ENCODE data around the gene SERGEF. TPM values are rescaled to one million over a fixed set of nuclear protein-coding genes. Genes with fewer than 3 reads are reported as not detected.
"Not testable (repeated sequence)": the region's sequence is repeated elsewhere in the genome, so short reads cannot be mapped to it uniquely, and the experiment has no call there.

SERGEF gene
- total and polyA plus RNA-seq, 8 donors: 9.3 to 158 (median 73.5) TPM; not detected in 1

DNA sequence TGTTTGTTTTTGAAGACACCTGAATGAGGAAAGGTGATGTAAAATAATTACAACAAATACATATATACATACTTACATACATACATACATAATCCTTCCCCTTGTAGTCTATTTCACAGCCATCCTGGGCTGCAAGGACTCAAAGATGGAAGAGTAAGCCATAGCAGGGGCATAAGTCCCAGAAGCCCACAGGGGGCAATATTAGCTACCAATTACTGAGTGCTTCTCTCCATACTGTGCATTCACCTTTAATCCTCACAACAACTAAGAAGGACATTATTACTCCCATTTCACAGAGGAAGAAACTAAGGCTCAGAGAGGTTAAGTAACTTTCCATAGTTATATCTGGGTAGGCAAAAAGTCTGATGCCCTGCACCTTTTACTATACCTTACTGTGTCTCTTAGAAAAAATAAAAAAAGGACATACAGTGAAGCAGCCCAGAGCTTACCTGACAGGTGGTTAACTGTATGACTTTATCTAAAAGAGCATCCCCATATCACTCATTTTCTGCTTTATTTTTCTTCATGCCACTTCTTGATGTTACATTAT, 2.7 kb downstream of the SERGEF start:
- H3K4me3 ChIP-seq: no peak overlapping the region
- intact Hi-C loops (cut with DNase I; ENCODE audit: low total_unique reads): loop anchor here (10.0 kb wide), 1 partner anchor 95 kb away; the partner anchor contains the start of gene SAAL1
- TF ChIP-seq, protein P1, sequence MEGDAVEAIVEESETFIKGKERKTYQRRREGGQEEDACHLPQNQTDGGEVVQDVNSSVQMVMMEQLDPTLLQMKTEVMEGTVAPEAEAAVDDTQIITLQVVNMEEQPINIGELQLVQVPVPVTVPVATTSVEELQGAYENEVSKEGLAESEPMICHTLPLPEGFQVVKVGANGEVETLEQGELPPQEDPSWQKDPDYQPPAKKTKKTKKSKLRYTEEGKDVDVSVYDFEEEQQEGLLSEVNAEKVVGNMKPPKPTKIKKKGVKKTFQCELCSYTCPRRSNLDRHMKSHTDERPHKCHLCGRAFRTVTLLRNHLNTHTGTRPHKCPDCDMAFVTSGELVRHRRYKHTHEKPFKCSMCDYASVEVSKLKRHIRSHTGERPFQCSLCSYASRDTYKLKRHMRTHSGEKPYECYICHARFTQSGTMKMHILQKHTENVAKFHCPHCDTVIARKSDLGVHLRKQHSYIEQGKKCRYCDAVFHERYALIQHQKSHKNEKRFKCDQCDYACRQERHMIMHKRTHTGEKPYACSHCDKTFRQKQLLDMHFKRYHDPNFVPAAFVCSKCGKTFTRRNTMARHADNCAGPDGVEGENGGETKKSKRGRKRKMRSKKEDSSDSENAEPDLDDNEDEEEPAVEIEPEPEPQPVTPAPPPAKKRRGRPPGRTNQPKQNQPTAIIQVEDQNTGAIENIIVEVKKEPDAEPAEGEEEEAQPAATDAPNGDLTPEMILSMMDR (IDR thresholded peaks at IDR 0.05): no peak
- no peak for TF ChIP-seq POLR2A (IDR thresholded peaks at IDR 0.05)
- TF ChIP-seq POLR2AphosphoS5 (IDR thresholded peaks at IDR 0.05): no peak

DNA sequence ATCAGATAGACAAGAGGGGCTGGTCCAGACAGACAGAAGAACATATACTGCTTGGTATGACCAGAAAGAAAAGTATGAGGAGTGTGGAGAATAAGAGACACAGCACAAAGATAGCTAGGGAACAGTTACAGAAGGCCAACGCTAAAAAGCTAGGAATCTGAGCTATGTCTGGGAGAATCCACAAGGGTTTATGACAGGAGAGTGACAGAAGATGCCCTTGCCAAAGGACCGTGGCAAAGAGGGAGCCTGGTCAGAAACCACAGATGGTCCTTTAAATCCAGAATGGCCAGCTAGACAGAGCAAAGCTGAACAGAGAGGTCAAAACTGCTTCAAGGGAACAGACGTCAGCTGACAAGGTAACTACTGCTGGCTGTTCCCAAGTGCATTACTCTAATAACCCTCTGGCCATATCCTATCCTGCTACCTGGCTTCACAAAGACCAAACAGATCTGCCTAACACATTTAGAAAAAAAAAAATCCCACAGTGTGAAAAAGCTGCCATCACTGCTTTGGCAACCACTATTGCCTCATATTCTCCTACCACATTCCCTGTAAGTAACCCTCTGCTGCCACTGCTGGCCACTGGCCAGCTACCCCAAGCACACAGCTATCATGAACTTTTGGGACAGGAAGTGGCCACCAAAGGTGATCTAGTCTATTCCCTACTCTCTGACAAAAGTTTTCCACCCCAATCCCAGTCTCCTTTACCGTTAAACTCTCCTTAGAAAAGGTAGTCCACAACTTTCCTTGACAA, 7.3 kb downstream of the SERGEF start:
- TF ChIP-seq EP300 (IDR thresholded peaks at IDR 0.05): no peak
- TF ChIP-seq, protein P1 (IDR thresholded peaks at IDR 0.05): no peak
- TF ChIP-seq POLR2A (IDR thresholded peaks at IDR 0.05): no peak
- no peak for TF ChIP-seq POLR2AphosphoS5 (IDR thresholded peaks at IDR 0.05)
- Histone ChIP-seq H3K36me3 (peaks cover 14 to 73% (median 65%) of the 10 kb centered on the region in 4 donors), H3K27ac (no peak overlapping the region), H3K27me3 (no peaks in the 10 kb centered on the region), H3K4me3 (no peak overlapping the region), H3K4me1 (no peaks in the 10 kb centered on the region), H3K9me3 (no peaks in the 10 kb centered on the region)
- DNase-seq: no peak
- WGBS, 5 donors: 90 to 96% (median 95%) methylated on average over 4 of the region's 4 CpGs
- intact Hi-C loops (cut with DNase I; ENCODE audit: low total_unique reads): no loop called here

More for the DNA sequence above, 2.7 kb downstream of the SERGEF start:
- H3K36me3 ChIP-seq: peaks cover 7 to 27% (median 19%) of the 10 kb centered on the region in 4 donors
- no peaks in the 10 kb centered on the region for H3K27me3 ChIP-seq
- H3K4me1 ChIP-seq: peaks cover 0 to 18% (median 17%) of the 10 kb centered on the region in 4 donors
- H3K27ac ChIP-seq: no peak overlapping the region
- DNase-seq: no peak
- no peaks in the 10 kb centered on the region for H3K9me3 ChIP-seq

DNA sequence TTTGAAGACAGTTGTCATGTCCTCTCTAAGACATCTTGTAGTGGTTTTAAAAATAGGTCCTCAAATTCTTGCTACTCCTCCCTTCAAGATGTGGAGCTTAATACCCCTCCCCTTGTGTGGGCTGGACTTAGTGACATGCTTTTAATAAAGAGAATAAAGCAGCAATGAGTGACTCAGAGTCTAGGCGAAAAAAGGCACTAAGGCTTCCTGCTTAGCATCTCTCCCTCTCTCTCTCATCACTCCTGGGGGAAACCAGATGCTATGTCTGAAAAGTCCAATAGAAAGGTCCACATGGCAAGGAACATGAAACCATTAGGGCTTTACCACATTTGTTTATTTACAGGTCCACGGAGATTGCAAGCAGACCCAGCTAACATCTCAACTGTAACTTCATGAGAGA, 11.7 kb downstream of the SERGEF start:
- Histone ChIP-seq H3K36me3 (peaks cover 25 to 100% (median 94%) of the 10 kb centered on the region in 4 donors), H3K4me3 (no peak overlapping the region), H3K9me3 (no peaks in the 10 kb centered on the region), H3K27ac (no peak overlapping the region), H3K27me3 (no peaks in the 10 kb centered on the region), H3K4me1 (no peaks in the 10 kb centered on the region)
- intact Hi-C loops (cut with DNase I; ENCODE audit: low total_unique reads): no loop called here
- DNase-seq: no peak
- no peak for TF ChIP-seq POLR2AphosphoS5 (IDR thresholded peaks at IDR 0.05)
- TF ChIP-seq EP300 (IDR thresholded peaks at IDR 0.05): no peak
- TF ChIP-seq POLR2A (IDR thresholded peaks at IDR 0.05): no peak
- TF ChIP-seq, protein P1 (IDR thresholded peaks at IDR 0.05): no peak
- 61 to 82% (median 70%) methylated on average over 2 of the region's 2 CpGs for WGBS, 5 donors

DNA sequence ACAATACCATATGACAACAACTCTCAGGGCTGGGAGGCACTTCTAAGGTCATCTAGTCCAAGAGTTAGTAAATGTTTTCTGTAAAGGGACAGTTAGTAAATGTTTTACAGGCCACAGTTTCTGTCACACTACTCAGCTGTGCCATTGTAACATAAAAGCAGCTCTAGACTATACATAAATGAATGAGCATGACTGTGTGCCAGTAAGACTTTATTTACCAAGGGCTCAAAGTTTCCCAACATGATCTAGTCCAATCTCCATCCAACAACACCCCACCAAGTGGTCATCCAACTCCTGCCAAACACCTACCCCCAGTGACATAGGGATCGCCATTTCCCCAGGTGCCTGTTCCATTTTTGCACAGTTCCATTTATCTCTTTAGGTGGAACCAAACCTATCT, 12.1 kb downstream of the SERGEF start:
- Histone ChIP-seq H3K27me3 (no peaks in the 10 kb centered on the region), H3K4me3 (no peak overlapping the region), H3K9me3 (no peaks in the 10 kb centered on the region), H3K27ac (no peak overlapping the region), H3K4me1 (no peaks in the 10 kb centered on the region), H3K36me3 (peaks cover 22 to 100% (median 94%) of the 10 kb centered on the region in 4 donors)
- TF ChIP-seq EP300 (IDR thresholded peaks at IDR 0.05) (no peak), POLR2A (IDR thresholded peaks at IDR 0.05) (no peak), POLR2AphosphoS5 (IDR thresholded peaks at IDR 0.05) (no peak)
- TF ChIP-seq, protein P1 (IDR thresholded peaks at IDR 0.05): no peak
- intact Hi-C loops (cut with DNase I; ENCODE audit: low total_unique reads): no loop called here
- WGBS, 5 donors: 92 to 100% (median 95%) methylated on average over 1 of the region's 1 CpG
- DNase-seq: no peak

DNA sequence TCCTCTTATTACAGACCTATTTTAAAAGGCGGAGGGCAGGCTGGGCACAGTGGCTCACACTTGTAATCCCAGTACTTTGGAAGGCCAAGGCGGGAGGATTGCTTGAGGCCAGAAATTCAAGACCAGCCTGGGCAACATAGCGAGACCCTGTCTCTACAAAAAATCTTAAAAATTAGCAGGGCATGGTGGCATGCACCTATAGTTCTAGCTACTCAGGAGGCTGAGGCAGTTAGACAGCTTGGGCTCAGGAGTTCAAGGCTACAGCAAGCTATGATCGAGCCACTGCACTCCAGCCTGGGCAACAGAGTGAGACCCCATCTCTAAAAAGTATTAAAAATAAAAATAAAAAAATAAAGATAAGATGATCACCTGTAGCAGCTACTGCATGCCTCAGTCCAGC, 12.7 kb downstream of the SERGEF start:
- DNase-seq; H3K27ac ChIP-seq; H3K4me1 ChIP-seq; H3K9me3 ChIP-seq; intact Hi-C loops (cut with DNase I; ENCODE audit: low total_unique reads); H3K27me3 ChIP-seq; H3K4me3 ChIP-seq: not testable (repeated sequence)
- peaks cover 26 to 100% (median 94%) of the 10 kb centered on the region in 4 donors for H3K36me3 ChIP-seq
- 97 to 99% (median 97%) methylated on average over 4 of the region's 4 CpGs for WGBS, 5 donors
